IMR-90 (cell line): ENCODE data around the gene FGGY. TPM values are rescaled to one million over a fixed set of nuclear protein-coding genes. Genes with fewer than 3 reads are reported as not detected.
"Not testable (repeated sequence)": the region's sequence is repeated elsewhere in the genome, so short reads cannot be mapped to it uniquely, and the experiment has no call there.

Source experiments
- ATAC-seq: fragments of 200-7000 bp; cut with Tn5 transposase; 2 replicates; pipeline ENCODE4 v1.9.1; 2020; ENCODE audit warnings: low read depth, mild to moderate bottlenecking, moderate library complexity
- BruUV-seq: library from RNA; stranded (reverse); fragments of 400-500 nt; replicated peaks from 2 replicates; lab custom pipeline; 2021; lab: Mats Ljungman, UMichigan
- CTCF ChIA-PET: fragments of 300-600 bp; formaldehyde crosslinking; extraction: SDS; loops from one replicate; lab custom pipeline; 2021; ENCODE audit warnings: antibody characterized with exemption; lab: Yijun Ruan, JAX
- POLR2A ChIA-PET: fragments of 300-600 bp; sonication (Branson Sonifier 250); formaldehyde crosslinking; loops from one replicate; lab custom pipeline; 2022; ENCODE audit warnings: antibody characterized with exemption; ENCODE audit not compliant: unreplicated experiment; lab: Charles Lee
- DNase-seq: peaks from one replicate; pipeline ENCODE4 v3.0.0; 2013
- H2AFZ ChIP-seq: replicated peaks from 2 replicates; pipeline ENCODE3; 2013; ENCODE audit warnings: low read length, mild to moderate bottlenecking; ENCODE audit not compliant: poor library complexity
- H2AK5ac ChIP-seq: 2 replicates; pipeline ENCODE4 v1.6.1; 2013; ENCODE audit warnings: low read depth, low read length, inconsistent platforms
- H2AK9ac ChIP-seq: replicated peaks from 2 replicates; pipeline ENCODE3; 2013; ENCODE audit warnings: mild to moderate bottlenecking, low read depth, low read length, moderate library complexity; ENCODE audit not compliant: poor library complexity
- H2BK120ac ChIP-seq: 2 replicates; pipeline ENCODE4 v1.6.1; 2013; ENCODE audit warnings: low read depth, low read length, inconsistent platforms
- H2BK15ac ChIP-seq: 3 replicates; pipeline ENCODE4 v1.6.1; 2013; ENCODE audit warnings: low read depth, low read length, inconsistent platforms
- H2BK20ac ChIP-seq: 2 replicates; pipeline ENCODE4 v1.6.1; 2013; ENCODE audit warnings: low read depth, mild to moderate bottlenecking, inconsistent platforms, low read length, moderate library complexity
- H2BK5ac ChIP-seq: 2 replicates; pipeline ENCODE4 v1.6.1; 2013; ENCODE audit warnings: mild to moderate bottlenecking, low read depth, low read length, inconsistent platforms; ENCODE audit not compliant: poor library complexity, severe bottlenecking
- H3K14ac ChIP-seq: replicated peaks from 2 replicates; pipeline ENCODE4 v1.6.1; 2013; ENCODE audit warnings: low read depth, low read length, inconsistent platforms
- H3K18ac ChIP-seq: 2 replicates; pipeline ENCODE4 v1.6.1; 2013; ENCODE audit warnings: low read depth, low read length, control low read depth
- H3K23ac ChIP-seq: 2 replicates; pipeline ENCODE4 v1.6.1; 2013; ENCODE audit warnings: low read depth, low read length, inconsistent platforms
- H3K27ac ChIP-seq: 2 replicates; pipeline ENCODE4 v1.5.1; 2013; ENCODE audit warnings: mild to moderate bottlenecking, control low read depth, low read length; ENCODE audit not compliant: insufficient read depth
- H3K27me3 ChIP-seq: 2 replicates; pipeline ENCODE4 v1.6.1; 2013; ENCODE audit warnings: low read length; ENCODE audit not compliant: control insufficient read depth, insufficient read depth
- H3K36me3 ChIP-seq: 2 replicates; pipeline ENCODE4 v1.6.1; 2013; ENCODE audit warnings: low read length, mixed read lengths; ENCODE audit not compliant: control insufficient read depth, insufficient read depth
- H3K4ac ChIP-seq: 2 replicates; pipeline ENCODE4 v1.6.1; 2013; ENCODE audit warnings: low read depth, low read length, inconsistent platforms
- H3K4me1 ChIP-seq: 2 replicates; pipeline ENCODE4 v1.6.1; 2013; ENCODE audit warnings: low read length, mixed read lengths; ENCODE audit not compliant: control insufficient read depth, insufficient read depth
- H3K4me2 ChIP-seq: 2 replicates; pipeline ENCODE4 v1.6.1; 2013; ENCODE audit warnings: low read depth, mild to moderate bottlenecking, control low read depth, low read length, moderate library complexity
- H3K4me3 ChIP-seq: 2 replicates; pipeline ENCODE4 v1.5.1; 2013; ENCODE audit warnings: low read depth, mild to moderate bottlenecking, control low read depth, low read length, moderate library complexity; ENCODE audit not compliant: insufficient read depth
- H3K56ac ChIP-seq: 2 replicates; pipeline ENCODE4 v1.6.1; 2013; ENCODE audit warnings: low read length, inconsistent platforms; ENCODE audit not compliant: insufficient read depth; ENCODE audit errors: extremely low read depth
- H3K79me1 ChIP-seq, 2 experiments: 2 replicates each; pipeline ENCODE4 v1.6.1; 2013; ENCODE audit warnings: low read length in 2 of 2, inconsistent platforms in 1 of 2, low read depth in 1 of 2
- H3K9ac ChIP-seq: 2 replicates; pipeline ENCODE4 v1.6.1; 2013; ENCODE audit warnings: low read depth, low read length, control low read depth
- H3K9me1 ChIP-seq: 2 replicates; pipeline ENCODE4 v1.6.1; 2013; ENCODE audit warnings: low read length, inconsistent platforms; ENCODE audit not compliant: insufficient read depth
- H3K9me3 ChIP-seq: 2 replicates; pipeline ENCODE4 v1.6.1; 2013; ENCODE audit warnings: low read length; ENCODE audit not compliant: control insufficient read depth, insufficient read depth
- H4K20me1 ChIP-seq: 2 replicates; pipeline ENCODE4 v1.6.1; 2013; ENCODE audit warnings: low read length, inconsistent platforms; ENCODE audit not compliant: insufficient read depth
- H4K5ac ChIP-seq: 2 replicates; pipeline ENCODE4 v1.6.1; 2013; ENCODE audit warnings: mild to moderate bottlenecking, low read depth, low read length, control low read depth
- H4K8ac ChIP-seq, 2 experiments: 2 replicates each; pipeline ENCODE4 v1.6.1; 2013; ENCODE audit warnings: low read depth in 2 of 2, low read length in 2 of 2, control low read depth in 1 of 2, inconsistent platforms in 1 of 2
- H4K91ac ChIP-seq: 2 replicates; pipeline ENCODE4 v1.6.1; 2013; ENCODE audit warnings: low read depth, low read length, inconsistent platforms; ENCODE audit not compliant: insufficient read depth
- WGBS, 2 experiments: methylation state at CpG; one replicate each; pipeline versions ENCODE4 v1.1.5 to v1.1.7; 2013; ENCODE audit warnings: missing lambda C conversion rate in 2 of 2; ENCODE audit not compliant: insufficient read length in 1 of 2; ENCODE audit errors: extremely low coverage in 2 of 2; 5-methylcytosine and 5-hydroxymethylcytosine counted together
- dilution Hi-C: fragments of 300-500 bp; cut with HindIII; formaldehyde crosslinking; loops from one replicate; pipeline ENCODE4 v1.14.3; 2018; ENCODE audit warnings: low sequenced_read_pairs; ENCODE audit not compliant: unreplicated experiment
- in situ Hi-C: fragments of 300-500 bp; cut with MboI; formaldehyde crosslinking; loops from 3 replicates; pipeline ENCODE4 v1.14.3; 2019; ENCODE audit warnings: low sequenced_read_pairs, inconsistent platforms, mixed read lengths
- intact Hi-C: fragments of 100-400 bp; cut with micrococcal nuclease; formaldehyde crosslinking; loops from 2 replicates; pipeline ENCODE4 v1.10.0; 2022
- polyA plus RNA-seq, 3 experiments: library from polyadenylated mRNA; depleted of rRNA; stranded (reverse); fragments of >200 nt; gene quantifications; 2 replicates each; pipeline ENCODE4 v1.2.3, GENCODE V29; 2012; ENCODE audit warnings: low replicate concordance in 1 of 3
- total RNA-seq: library from RNA; depleted of rRNA; stranded (reverse); fragments of >200 nt; gene quantifications from 2 replicates; pipeline ENCODE4 v1.2.3, GENCODE V29; 2012

FGGY gene
- total and polyA plus RNA-seq, 2 of the 4 experiments (the other 2 are of a cell fraction) = 5.6 to 14.0 TPM

DNA sequence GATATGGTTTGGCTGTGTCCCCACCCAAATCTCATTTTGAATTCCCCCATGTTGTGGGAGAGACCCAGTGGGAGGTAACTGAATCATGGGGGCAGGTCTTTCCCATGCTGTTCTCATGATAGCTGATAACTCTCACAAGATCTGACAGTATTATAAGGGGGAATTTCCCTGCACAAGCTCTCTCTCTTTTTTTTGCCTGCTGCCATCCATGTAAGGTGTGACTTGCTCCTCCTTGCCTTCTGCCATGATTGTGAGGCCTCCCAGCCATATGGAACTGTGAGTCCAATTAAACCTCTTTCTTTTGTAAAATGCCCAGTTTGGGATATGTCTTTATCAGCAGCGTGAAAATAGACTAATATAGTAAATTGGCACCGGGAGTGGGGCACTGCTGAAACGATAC lies 439.0 kb downstream of the FGGY start:
- H2AK9ac ChIP-seq, H2BK5ac ChIP-seq, H3K23ac ChIP-seq, DNase-seq, H2BK120ac ChIP-seq, H2BK20ac ChIP-seq, H4K91ac ChIP-seq, ATAC-seq, intact Hi-C loops, CTCF ChIA-PET, H3K79me1 ChIP-seq, H3K27me3 ChIP-seq, H3K4ac ChIP-seq, BruUV-seq, H3K36me3 ChIP-seq, H3K9ac ChIP-seq, H2AK5ac ChIP-seq, H3K18ac ChIP-seq, H3K4me2 ChIP-seq, H3K56ac ChIP-seq, H4K5ac ChIP-seq, H3K14ac ChIP-seq, in situ Hi-C loops, H3K4me3 ChIP-seq, dilution Hi-C loops, H2BK15ac ChIP-seq, H2AFZ ChIP-seq, H4K8ac ChIP-seq, H3K27ac ChIP-seq, H4K20me1 ChIP-seq, H3K9me3 ChIP-seq: not testable (repeated sequence)
- WGBS, 2 experiments = 100% methylated on average over 1 of the region's 3 CpGs; no CpG with 5 or more reads in 1 of the 2 experiments
- H3K9me1 ChIP-seq = peaks cover 12% of the 10 kb centered on the region
- POLR2A ChIA-PET = interaction anchor here (0.6 kb wide), 1 partner anchor 32 kb away, joined by 3 read pairs; no protein-coding TSS in a partner anchor
- H3K4me1 ChIP-seq = peaks cover 43% of the 10 kb centered on the region
